Keratinocyte (primary cell): Measurements from ENCODE around the gene WNT9B.

Experiments
- CTCF ChIP-seq, 3 experiments: IDR thresholded peaks in 1 of 3; conservative IDR thresholded peaks in 1 of 3; optimal IDR thresholded peaks in 1 of 3; 2 replicates in 2 of 3; 3 replicates in 1 of 3; pipeline versions ENCODE3 to v1.5.1; 2011; ENCODE audit warnings: low read length in 3 of 3, mild to moderate bottlenecking in 3 of 3, moderate library complexity in 2 of 3, control low read depth in 1 of 3, inconsistent platforms in 1 of 3; ENCODE audit not compliant: insufficient read depth in 2 of 3; ENCODE audit errors: extremely low read depth in 1 of 3
- EZH2 ChIP-seq: IDR thresholded peaks from one replicate; pipeline ENCODE4 v1.6.1; 2012; ENCODE audit warnings: inconsistent platforms, mild to moderate bottlenecking, low read length, moderate library complexity

- TF ChIP-seq CTCF (optimal IDR thresholded peaks at IDR 0.05 in 1 of 3, IDR thresholded peaks at IDR 0.05 in 1 of 3, conservative IDR thresholded peaks at IDR 0.05 in 1 of 3; ENCODE audit: extremely low read depth in 1 of 3, insufficient read depth in 2 of 3, low read length in 3 of 3) = no peak
- TF ChIP-seq EZH2 = no peak
Measured at GRCh38 chr17:46802800-46803199, 48.6 kb upstream of the WNT9B start.
